Measurements from ENCODE around the gene KRCC1. TPM values are rescaled to one million over a fixed set of nuclear protein-coding genes. Genes with fewer than 3 reads are reported as not detected.

Gene KRCC1
- total RNA-seq = 13.0 and 26.5 TPM in 2 replicates

GRCh38 chr2:88055371-88056128, at the start of gene KRCC1:
Gene KRCC1, minus strand, starts transcription at chr2:88055783. Its CDS starts 27,220 bp downstream, at chr2:88028563.

GRCh38 chr2:88067598-88067997, 12.0 kb upstream of the KRCC1 start, which contains the start of gene SMYD1:
Gene SMYD1, plus strand, starts transcription at chr2:88067825. Its CDS starts 40 bp downstream, at chr2:88067865.

GRCh38 chr2:88016086-88016959, 39.3 kb downstream of the KRCC1 start, which contains the start of gene RNU2-63P:
Gene RNU2-63P, minus strand, starts transcription at chr2:88016547.

Other genes starting within 250 kb of the KRCC1 start
- 1.7 and 4.8 TPM in 2 replicates for gene RGPD2, start 230.0 kb downstream of the KRCC1 start, total RNA-seq
- gene RNU2-63P, start 39.2 kb downstream of the KRCC1 start, total RNA-seq = 51.9 TPM in 1 of 2 replicates, not detected in the other
- gene SMYD1, start 12.0 kb upstream of the KRCC1 start, total RNA-seq = not detected in 2 replicates
- not detected in 2 replicates for gene FABP1, start 72.3 kb upstream of the KRCC1 start, total RNA-seq
- gene THNSL2, start 114.6 kb upstream of the KRCC1 start, total RNA-seq = 6.2 and 11.6 TPM in 2 replicates

Measured in nasal cavity respiratory epithelium epithelial cell of viscerocranial mucosa (primary cell).